Measurements from ENCODE around the gene PDE6H. TPM values are rescaled to one million over a fixed set of nuclear protein-coding genes. Genes with fewer than 3 reads are reported as not detected.

Gene PDE6H
- total RNA-seq, 1 donor from 2014 or later = not detected

DNA sequence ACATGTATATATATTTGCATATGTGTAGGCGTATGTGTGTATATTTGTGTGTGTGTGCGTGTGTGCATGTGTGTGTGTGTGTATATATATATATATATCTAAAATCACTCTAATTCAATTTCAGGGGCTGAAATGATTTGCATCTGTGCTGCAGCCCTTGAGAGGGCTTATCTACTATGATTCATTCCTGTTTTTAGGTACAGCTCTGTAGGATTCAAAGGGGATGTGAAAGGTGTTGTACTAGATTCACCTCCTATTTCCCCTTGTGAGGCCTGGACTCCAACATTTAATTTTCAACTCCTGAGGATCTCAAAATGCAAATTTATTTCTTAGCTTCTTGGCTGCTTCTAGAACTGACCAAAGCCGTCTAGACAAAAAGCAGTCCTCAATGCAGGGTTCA lies 45.6 kb upstream of the PDE6H start:
- Mint-ChIP-seq H3K4me1 (peaks cover 4% of the 10 kb centered on the region), H3K4me3 (no peak overlapping the region)
- no peak for DNase-seq (ENCODE audit: low spot score)

DNA sequence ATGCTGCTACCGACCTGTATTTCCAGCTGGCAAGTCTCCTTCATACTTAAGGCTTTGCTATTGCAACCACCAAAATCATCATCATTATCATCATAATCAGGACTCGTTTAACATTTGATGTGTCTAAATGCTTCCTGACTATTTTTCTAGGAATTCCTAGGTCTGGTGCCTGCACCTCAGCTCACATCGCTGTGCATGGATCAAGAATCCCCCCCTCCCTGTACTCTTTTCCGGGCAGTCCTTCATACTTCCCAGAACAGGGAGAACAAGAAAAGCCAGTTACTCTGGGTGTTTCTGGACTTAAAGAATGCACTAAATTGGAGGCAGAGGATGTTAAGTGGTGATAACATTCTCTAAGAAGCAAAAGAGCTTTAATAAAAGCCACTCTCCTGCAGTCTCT lies 43.9 kb upstream of the PDE6H start:
- Histone ChIP-seq H3K9me3 (ENCODE audit: low read depth) (no peaks in the 10 kb centered on the region), H3K9ac (no peak overlapping the region), H3K36me3 (no peaks in the 10 kb centered on the region), H3K4me1 (no peaks in the 10 kb centered on the region), H4K20me1 (ENCODE audit: low read depth) (no peaks in the 10 kb centered on the region), H3K27ac (no peak overlapping the region), H3K79me2 (ENCODE audit: low read depth) (no peaks in the 10 kb centered on the region), H2AFZ (replicated peaks) (peak overlapping the region; percentile 60), H3F3A (ENCODE audit: low read depth) (no peaks in the 10 kb centered on the region), H3K27me3 (no peaks in the 10 kb centered on the region), H3K4me2 (no peak overlapping the region), H3K4me3 (no peak overlapping the region)
- no peak for DNase-seq (ENCODE audit: low spot score)
- Mint-ChIP-seq H3K27me3 (ENCODE audit: insufficient read depth, low read depth) (no peaks in the 10 kb centered on the region), H3K27ac (no peak overlapping the region), H3K4me3 (no peak overlapping the region), H3K9me3 (no peaks in the 10 kb centered on the region), H3K4me1 (peaks cover 4% of the 10 kb centered on the region), H3K36me3 (no peaks in the 10 kb centered on the region)
- TF ChIP-seq, protein P1, sequence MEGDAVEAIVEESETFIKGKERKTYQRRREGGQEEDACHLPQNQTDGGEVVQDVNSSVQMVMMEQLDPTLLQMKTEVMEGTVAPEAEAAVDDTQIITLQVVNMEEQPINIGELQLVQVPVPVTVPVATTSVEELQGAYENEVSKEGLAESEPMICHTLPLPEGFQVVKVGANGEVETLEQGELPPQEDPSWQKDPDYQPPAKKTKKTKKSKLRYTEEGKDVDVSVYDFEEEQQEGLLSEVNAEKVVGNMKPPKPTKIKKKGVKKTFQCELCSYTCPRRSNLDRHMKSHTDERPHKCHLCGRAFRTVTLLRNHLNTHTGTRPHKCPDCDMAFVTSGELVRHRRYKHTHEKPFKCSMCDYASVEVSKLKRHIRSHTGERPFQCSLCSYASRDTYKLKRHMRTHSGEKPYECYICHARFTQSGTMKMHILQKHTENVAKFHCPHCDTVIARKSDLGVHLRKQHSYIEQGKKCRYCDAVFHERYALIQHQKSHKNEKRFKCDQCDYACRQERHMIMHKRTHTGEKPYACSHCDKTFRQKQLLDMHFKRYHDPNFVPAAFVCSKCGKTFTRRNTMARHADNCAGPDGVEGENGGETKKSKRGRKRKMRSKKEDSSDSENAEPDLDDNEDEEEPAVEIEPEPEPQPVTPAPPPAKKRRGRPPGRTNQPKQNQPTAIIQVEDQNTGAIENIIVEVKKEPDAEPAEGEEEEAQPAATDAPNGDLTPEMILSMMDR (IDR thresholded peaks at IDR 0.05) = no peak
- TF ChIP-seq EZH2 (IDR thresholded peaks at IDR 0.05) (no peak), EZH2phosphoT487 (IDR thresholded peaks at IDR 0.05) (no peak)

More for the DNA sequence above, 45.6 kb upstream of the PDE6H start:
- no peak overlapping the region for H3K27ac ChIP-seq
- no peak overlapping the region for H3K4me2 ChIP-seq
- no peaks in the 10 kb centered on the region for H4K20me1 ChIP-seq (ENCODE audit: low read depth)
- H3K36me3 ChIP-seq = no peaks in the 10 kb centered on the region
- no peak overlapping the region for H3K9ac ChIP-seq
- no peak overlapping the region for H3K4me3 ChIP-seq
- H3K27me3 ChIP-seq = no peaks in the 10 kb centered on the region
- H3K79me2 ChIP-seq (ENCODE audit: low read depth) = no peaks in the 10 kb centered on the region
- no peaks in the 10 kb centered on the region for H3K27me3 Mint-ChIP-seq (ENCODE audit: insufficient read depth, low read depth)
- TF ChIP-seq, protein P1 (IDR thresholded peaks at IDR 0.05) = no peak
- TF ChIP-seq EZH2 (IDR thresholded peaks at IDR 0.05) (no peak), EZH2phosphoT487 (IDR thresholded peaks at IDR 0.05) (no peak)
- H3K36me3 Mint-ChIP-seq = no peaks in the 10 kb centered on the region
- H3K27ac Mint-ChIP-seq = no peak overlapping the region
- no peaks in the 10 kb centered on the region for H3K9me3 Mint-ChIP-seq
- H3K4me1 ChIP-seq = no peaks in the 10 kb centered on the region
- no peaks in the 10 kb centered on the region for H3F3A ChIP-seq (ENCODE audit: low read depth)
- H2AFZ ChIP-seq (replicated peaks) = no peak overlapping the region
- H3K9me3 ChIP-seq (ENCODE audit: low read depth) = no peaks in the 10 kb centered on the region

DNA sequence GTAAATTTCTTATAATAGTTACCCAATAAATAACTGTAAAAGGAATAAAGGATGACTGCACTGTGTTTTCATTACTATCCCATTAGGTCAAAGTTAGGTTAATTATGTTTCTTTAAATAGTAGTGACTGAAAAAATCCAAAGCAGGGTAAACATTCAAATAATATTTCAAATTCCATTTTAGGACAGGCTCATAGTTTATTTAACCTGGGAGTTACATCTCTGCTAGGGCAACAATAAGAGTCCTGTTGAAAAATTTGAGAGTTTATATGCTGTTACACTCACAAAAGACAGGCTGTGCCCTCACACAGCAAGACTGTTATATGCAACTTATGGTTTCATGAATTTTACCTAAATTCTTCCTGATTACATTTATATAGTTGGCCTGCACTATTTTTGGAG lies 42.5 kb upstream of the PDE6H start:
- Mint-ChIP-seq H3K9me3 (no peaks in the 10 kb centered on the region), H3K36me3 (no peaks in the 10 kb centered on the region), H3K27me3 (ENCODE audit: insufficient read depth, low read depth) (no peaks in the 10 kb centered on the region), H3K27ac (no peak overlapping the region), H3K4me3 (no peak overlapping the region), H3K4me1 (peaks cover 4% of the 10 kb centered on the region)
- Histone ChIP-seq H3K36me3 (no peaks in the 10 kb centered on the region), H3K27me3 (no peaks in the 10 kb centered on the region), H3K79me2 (ENCODE audit: low read depth) (no peaks in the 10 kb centered on the region), H3K9me3 (ENCODE audit: low read depth) (no peaks in the 10 kb centered on the region), H3F3A (ENCODE audit: low read depth) (no peaks in the 10 kb centered on the region), H3K4me2 (no peak overlapping the region), H2AFZ (replicated peaks) (no peak overlapping the region), H4K20me1 (ENCODE audit: low read depth) (no peaks in the 10 kb centered on the region), H3K27ac (no peak overlapping the region), H3K4me3 (no peak overlapping the region), H3K4me1 (no peaks in the 10 kb centered on the region), H3K9ac (no peak overlapping the region)
- no peak for DNase-seq (ENCODE audit: low spot score)
- TF ChIP-seq EZH2 (IDR thresholded peaks at IDR 0.05) = no peak
- TF ChIP-seq, protein P1 (IDR thresholded peaks at IDR 0.05) = no peak
- no peak for TF ChIP-seq EZH2phosphoT487 (IDR thresholded peaks at IDR 0.05)

Data from neural progenitor cell (in vitro differentiated cells).